GM12864 (cell line): ENCODE results near the gene DSP.

Experiments used
- DNase-seq: peaks from one replicate; pipeline ENCODE4 v3.0.0-alpha.2; 2011; ENCODE audit warnings: low read depth
- H3K4me3 ChIP-seq: 2 replicates; pipeline ENCODE4 v1.5.1; 2011; ENCODE audit warnings: mild to moderate bottlenecking, low read depth, low read length, control low read depth
- CTCF ChIP-seq: IDR thresholded peaks from 2 replicates; pipeline ENCODE4 v1.5.1; 2011; ENCODE audit warnings: low read depth, mild to moderate bottlenecking, moderate library complexity, low read length, control low read depth, inconsistent platforms; ENCODE audit errors: missing control alignments

DSP gene

DNA sequence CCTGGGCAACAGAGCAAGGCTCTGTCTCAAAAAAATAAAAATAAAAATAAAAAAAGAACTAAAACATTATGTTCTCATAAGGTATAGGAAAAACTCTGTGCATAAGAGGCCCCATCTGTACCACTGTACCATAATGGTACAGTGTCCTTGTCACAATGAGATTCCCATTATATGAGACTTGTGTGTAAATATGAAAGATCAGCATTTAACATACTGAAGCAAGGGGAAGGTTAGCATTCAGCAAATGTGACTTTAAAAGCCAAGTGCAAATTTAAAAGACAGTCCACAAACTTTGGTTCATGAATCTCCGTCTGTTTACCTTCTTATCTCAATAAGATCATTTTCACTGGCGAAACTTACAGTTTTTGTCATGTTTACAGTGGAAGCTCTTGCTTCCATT, 16.2 kb downstream of the DSP start:
- no peak for TF ChIP-seq CTCF
- DNase-seq = no peak
- no peak overlapping the region for H3K4me3 ChIP-seq

GRCh38 chr6:7558781-7559180, 17.3 kb downstream of the DSP start:
- TF ChIP-seq CTCF = no peak
- H3K4me3 ChIP-seq = no peak overlapping the region
- DNase-seq = no peak

DNA sequence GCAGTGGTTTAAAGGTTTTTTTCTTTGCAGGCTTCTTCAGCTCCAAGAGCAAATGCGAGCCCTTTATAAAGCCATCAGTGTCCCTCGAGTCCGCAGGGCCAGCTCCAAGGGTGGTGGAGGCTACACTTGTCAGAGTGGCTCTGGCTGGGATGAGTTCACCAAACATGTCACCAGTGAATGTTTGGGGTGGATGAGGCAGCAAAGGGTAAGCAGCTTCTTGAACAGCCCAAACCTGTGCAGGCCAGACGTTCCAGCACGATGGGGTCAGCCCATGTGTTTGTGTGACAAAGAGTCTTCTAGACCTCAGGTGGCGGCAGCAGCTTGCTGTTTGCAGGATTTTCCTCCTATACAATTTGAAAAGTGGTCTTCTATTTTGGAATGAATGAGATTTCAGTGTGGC, 17.7 kb downstream of the DSP start:
- DNase-seq = no peak
- TF ChIP-seq CTCF = no peak
- H3K4me3 ChIP-seq = no peak overlapping the region

GRCh38 chr6:7559651-7560385, 18.3 kb downstream of the DSP start:
- no peak for TF ChIP-seq CTCF
- H3K4me3 ChIP-seq = no peak overlapping the region
- no peak for DNase-seq

DNA sequence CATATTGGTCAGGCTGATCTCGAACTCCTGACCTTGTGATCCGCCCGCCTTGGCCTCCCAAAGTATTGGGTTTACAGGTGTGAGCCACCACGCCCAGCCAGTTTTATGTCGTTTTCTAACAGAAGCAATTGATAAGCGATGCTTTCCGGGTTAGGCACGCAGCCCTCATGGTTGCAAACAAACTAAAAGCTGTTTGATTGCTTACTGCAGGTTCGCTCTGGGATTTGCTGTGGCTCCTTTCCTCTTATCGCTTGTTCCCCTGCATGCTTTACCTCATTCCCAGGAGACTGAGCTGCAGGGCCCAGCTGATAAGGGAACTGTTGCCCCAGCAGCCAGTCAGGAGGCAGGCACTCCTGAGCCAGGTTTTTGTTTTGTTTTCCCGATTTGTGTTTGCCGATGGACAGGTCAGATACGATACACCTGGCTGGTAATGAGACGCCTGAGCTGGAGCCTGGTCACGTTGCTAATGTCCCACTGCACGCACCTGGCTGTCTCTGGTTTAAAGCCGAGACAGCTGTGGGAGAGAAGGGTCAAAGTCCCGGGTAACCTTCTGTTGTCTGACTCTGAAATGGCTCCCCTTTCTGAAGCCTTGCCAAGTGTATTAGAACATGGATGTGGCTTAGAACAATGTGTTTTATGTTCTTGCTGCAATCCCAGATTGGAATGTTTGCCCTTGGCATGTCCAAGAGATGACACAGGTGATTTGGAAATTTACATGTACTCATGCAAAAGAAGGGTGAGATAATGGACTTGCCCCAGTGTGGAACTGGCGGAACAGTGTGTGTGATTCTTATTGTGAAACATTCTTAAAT, 19.9 kb downstream of the DSP start:
- DNase-seq = no peak
- no peak overlapping the region for H3K4me3 ChIP-seq
- no peak for TF ChIP-seq CTCF

DNA sequence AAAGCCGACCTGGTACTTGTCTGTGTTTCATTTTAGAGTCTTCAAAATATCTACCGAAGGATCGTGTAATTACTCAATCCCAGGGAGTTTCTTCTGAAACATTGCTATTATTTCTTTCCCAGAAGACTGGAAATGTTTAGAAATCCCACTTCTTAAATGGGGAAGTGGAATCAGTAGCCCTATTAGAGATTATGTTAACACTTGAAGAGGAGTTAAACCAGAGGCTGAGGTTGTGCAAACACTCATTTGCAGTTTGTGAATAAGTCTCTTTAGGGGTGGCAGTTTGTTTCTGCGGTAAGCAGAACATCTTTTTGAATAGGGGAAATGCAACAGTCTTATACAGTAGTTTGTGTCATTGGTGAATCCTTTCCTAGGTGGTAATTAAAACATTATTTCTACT, 21.3 kb downstream of the DSP start:
- no peak for TF ChIP-seq CTCF
- no peak for DNase-seq
- H3K4me3 ChIP-seq = no peak overlapping the region
